Stimulated activated CD8-positive, alpha-beta memory T cell treated with anti-CD3 and anti-CD28 coated beads, Interleukin-12 subunit alpha, Interleukin-12 subunit beta, amount 100 ng/mL, for 4 hours (primary cell): ENCODE measurements around the gene MED27.
"Not testable (repeated sequence)": the region's sequence is repeated elsewhere in the genome, so short reads cannot be mapped to it uniquely, and the experiment has no call there.

Experiments used
- DNase-seq: peaks from one replicate; pipeline ENCODE4 v3.0.0-alpha.2; 2020; ENCODE audit warnings: low read depth

MED27 gene

GRCh38 chr9:132075853-132076252, 3.8 kb downstream of the MED27 start:
- no peak for DNase-seq

DNA sequence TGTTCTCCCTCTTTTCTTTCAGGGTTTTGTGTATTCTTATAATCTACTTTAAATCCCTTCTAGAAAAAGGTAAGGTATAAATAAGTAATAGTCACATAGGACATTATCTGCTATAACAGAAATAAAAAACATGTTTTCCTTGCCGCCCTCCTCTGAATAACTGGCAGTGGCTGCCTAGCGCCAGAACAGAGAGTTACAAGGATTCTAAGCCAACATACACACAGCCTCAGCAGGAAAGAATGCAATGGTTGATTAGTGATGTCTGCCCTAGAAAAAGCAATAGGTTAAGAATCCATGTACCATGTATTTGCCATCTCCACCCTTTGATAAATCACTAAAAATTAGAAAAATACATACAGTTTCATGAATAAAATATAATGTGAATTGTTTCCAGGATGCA, 4.9 kb downstream of the MED27 start:
- DNase-seq, result no peak

DNA sequence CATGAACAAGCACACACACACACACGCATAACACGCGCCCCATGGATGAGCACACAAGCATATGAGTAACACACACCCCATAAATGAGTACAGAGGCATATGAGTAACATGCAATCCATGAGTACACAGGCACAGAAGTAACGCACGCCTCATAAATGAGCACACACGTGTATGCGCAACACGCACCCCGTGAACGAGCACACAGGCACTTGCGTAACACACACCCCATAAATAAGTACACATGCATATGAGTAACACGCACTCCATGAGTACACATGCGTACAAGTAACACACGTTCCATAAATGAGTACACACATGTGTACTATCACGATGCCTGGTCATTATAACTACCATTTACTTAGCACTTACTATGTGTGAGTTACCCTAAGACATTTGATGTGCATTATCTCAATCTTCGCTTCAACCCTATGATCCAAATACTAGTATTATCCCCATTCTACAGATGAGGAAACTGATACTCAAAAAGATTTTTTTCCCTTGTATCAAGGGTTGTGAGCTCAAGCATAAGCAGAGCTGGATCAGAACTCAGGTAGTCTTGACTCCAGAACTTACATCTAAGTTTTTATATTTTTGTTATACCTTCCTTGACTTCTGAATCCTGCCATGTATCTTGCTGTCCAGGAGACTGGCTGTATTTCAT, 7.7 kb downstream of the MED27 start:
- DNase-seq, result no peak

GRCh38 chr9:132069046-132069898, 10.4 kb downstream of the MED27 start:
- no peak for DNase-seq

- DNase-seq, result no peak
Measured at GRCh38 chr9:132068605-132069004, 11.1 kb downstream of the MED27 start.

GRCh38 chr9:132066511-132066910, 13.2 kb downstream of the MED27 start:
- no peak for DNase-seq

DNA sequence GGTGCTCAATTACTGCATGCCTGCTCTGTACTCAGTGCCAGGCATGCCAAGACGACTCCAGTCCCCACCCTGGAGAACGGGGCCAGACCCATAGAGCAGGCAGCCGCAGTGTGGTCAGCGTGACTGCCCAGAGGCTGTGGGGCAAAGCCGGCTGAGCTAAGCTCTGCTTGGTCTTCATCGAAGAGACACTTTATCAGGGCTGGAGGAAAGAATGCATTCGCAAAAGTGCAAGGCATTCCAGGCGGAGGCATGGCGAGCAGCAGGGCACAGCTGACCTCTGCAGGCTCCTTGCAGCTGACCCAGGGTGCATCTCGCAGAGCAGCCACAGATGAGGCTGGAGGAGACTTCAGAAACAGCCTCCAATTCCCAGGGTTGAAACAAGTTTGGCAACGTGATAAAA, 13.6 kb downstream of the MED27 start:
- no peak for DNase-seq

GRCh38 chr9:132063281-132063680, 16.4 kb downstream of the MED27 start:
- DNase-seq, result no peak

GRCh38 chr9:132062806-132063205, 16.9 kb downstream of the MED27 start:
- DNase-seq, result no peak

GRCh38 chr9:132061526-132061925, 18.1 kb downstream of the MED27 start:
- DNase-seq, result no peak

DNA sequence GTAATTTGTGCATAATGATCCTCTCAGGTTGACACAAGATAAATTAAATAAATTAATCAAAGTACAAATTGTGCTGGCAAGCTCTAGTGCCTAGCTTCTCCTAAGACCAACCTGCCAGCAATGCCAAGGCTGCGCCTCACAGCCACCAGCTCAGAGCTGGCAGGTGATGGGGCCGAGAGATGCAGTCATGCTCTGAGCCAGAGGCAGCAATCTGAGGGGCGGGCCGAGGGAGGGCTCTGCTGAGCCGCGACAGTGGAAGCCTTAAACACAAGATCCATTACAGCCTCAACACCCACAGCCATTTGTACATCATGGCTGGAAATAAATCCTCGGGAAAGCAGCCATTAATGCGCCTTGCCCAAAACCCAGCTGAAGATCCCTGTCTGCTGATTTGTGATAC, 20.3 kb downstream of the MED27 start:
- no peak for DNase-seq

- DNase-seq, result not testable (repeated sequence)
Measured at GRCh38 chr9:132058226-132058625, 21.4 kb downstream of the MED27 start.

GRCh38 chr9:132056717-132057560, 22.7 kb downstream of the MED27 start:
- DNase-seq, result no peak

GRCh38 chr9:132055756-132056155, 23.9 kb downstream of the MED27 start:
- DNase-seq, result no peak

DNA sequence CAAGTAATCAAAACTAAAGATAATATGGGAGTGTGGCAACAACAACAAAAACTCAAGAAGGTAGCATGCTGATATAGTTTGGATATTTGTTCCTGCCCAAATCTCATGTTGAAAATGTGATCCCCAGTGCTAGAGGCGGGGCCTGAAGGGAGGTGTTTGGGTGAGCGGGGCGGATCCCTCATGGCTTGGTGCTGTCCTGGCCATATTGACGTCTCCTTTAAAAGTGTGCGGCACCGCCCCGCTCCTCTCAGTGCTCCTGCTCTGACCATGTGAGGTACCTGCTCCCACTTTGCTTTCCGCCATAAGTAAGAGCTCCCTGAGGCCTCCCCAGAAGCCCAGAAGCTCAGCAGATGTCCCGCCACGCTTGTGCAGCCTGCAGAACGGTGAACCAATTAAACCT, 25.6 kb downstream of the MED27 start:
- no peak for DNase-seq

GRCh38 chr9:132049900-132050299, 29.8 kb downstream of the MED27 start:
- DNase-seq, result no peak

GRCh38 chr9:132049323-132049882, 30.3 kb downstream of the MED27 start:
- no peak for DNase-seq

GRCh38 chr9:132048201-132048600, 31.5 kb downstream of the MED27 start:
- no peak for DNase-seq

- no peak for DNase-seq
Measured at GRCh38 chr9:132046456-132046855, 33.2 kb downstream of the MED27 start.

GRCh38 chr9:132044176-132044875, 35.3 kb downstream of the MED27 start:
- no peak for DNase-seq

GRCh38 chr9:132043708-132044107, 36.0 kb downstream of the MED27 start:
- DNase-seq, result no peak

- no peak for DNase-seq
Measured at GRCh38 chr9:132042324-132042723, 37.3 kb downstream of the MED27 start.
